SK-N-SH (cell line): ENCODE data around the gene SLC9A5. TPM values are rescaled to one million over a fixed set of nuclear protein-coding genes. Genes with fewer than 3 reads are reported as not detected.

ENCODE experiments used
- CTCF ChIA-PET: fragments of 300-600, 350-600 bp; formaldehyde crosslinking; extraction: SDS; loops from one replicate; lab custom pipeline; 2021; lab: Yijun Ruan, JAX
- POLR2A ChIA-PET: fragments of 350-600 bp; sonication (Branson Sonifier 250); formaldehyde crosslinking; extraction: SDS; loops from one replicate; lab custom pipeline; 2020; ENCODE audit warnings: antibody characterized with exemption, inconsistent platforms; lab: Yijun Ruan, JAX
- DNase-seq: peaks from one replicate; pipeline ENCODE4 v3.0.0; 2012
- H2AFZ ChIP-seq: fragments of 200-600 bp; sonication (generic); 2 replicates; pipeline ENCODE4 v1.8.1; 2016; ENCODE audit warnings: antibody characterized with exemption, mild to moderate bottlenecking, low read depth
- H3F3A ChIP-seq: fragments of 200-600 bp; sonication (generic); replicated peaks from 2 replicates; pipeline ENCODE3; 2016; ENCODE audit warnings: antibody characterized with exemption, mild to moderate bottlenecking; ENCODE audit not compliant: insufficient read depth
- H3K27ac ChIP-seq, 2 experiments: fragments of 200-500 bp in 1 of 2; fragments of 200-600 bp in 1 of 2; sonication (Bioruptor generic) in 1 of 2; sonication (generic), shearing (Covaris generic) in 1 of 2; 2 replicates each; pipeline versions ENCODE4 v1.5.1 to v1.6.1; 2014 to 2016; ENCODE audit warnings: low read depth in 2 of 2, inconsistent platforms in 1 of 2, low read length in 1 of 2, mild to moderate bottlenecking in 1 of 2, mixed read lengths in 1 of 2
- H3K27me3 ChIP-seq: fragments of 200-600 bp; sonication (generic), shearing (Covaris generic); 2 replicates; pipeline ENCODE4 v1.6.1; 2016; ENCODE audit warnings: mixed run types; ENCODE audit not compliant: insufficient read depth
- H3K36me3 ChIP-seq, 2 experiments: fragments of 200-500 bp in 1 of 2; fragments of 200-600 bp in 1 of 2; sonication (Bioruptor generic) in 1 of 2; sonication (generic) in 1 of 2; replicated peaks in 1 of 2; 2 replicates each; pipeline versions ENCODE3 to v1.5.1; 2014 to 2016; ENCODE audit warnings: low read length in 1 of 2, mild to moderate bottlenecking in 1 of 2; ENCODE audit not compliant: insufficient read depth in 2 of 2, control insufficient read depth in 1 of 2
- H3K4me1 ChIP-seq, 2 experiments: fragments of 200-500 bp in 1 of 2; fragments of 200-600 bp in 1 of 2; sonication (Bioruptor generic) in 1 of 2; sonication (generic), shearing (Covaris generic) in 1 of 2; 2 replicates each; pipeline versions ENCODE4 v1.5.1 to v1.6.1; 2014 to 2016; ENCODE audit warnings: low read depth in 1 of 2, low read length in 1 of 2, mixed run types in 1 of 2; ENCODE audit not compliant: insufficient read depth in 2 of 2, control insufficient read depth in 1 of 2
- H3K4me2 ChIP-seq: fragments of 200-600 bp; sonication (generic), shearing (Covaris generic); 2 replicates; pipeline ENCODE4 v1.6.1; 2017; ENCODE audit warnings: mixed run types
- H3K4me3 ChIP-seq, 2 experiments: fragments of 200-500 bp in 1 of 2; fragments of 200-600 bp in 1 of 2; sonication (Bioruptor generic) in 1 of 2; sonication (generic), shearing (Covaris generic) in 1 of 2; 2 replicates each; pipeline versions ENCODE4 v1.5.1 to v1.8.1; 2014 to 2016; ENCODE audit warnings: low read depth in 2 of 2, inconsistent platforms in 1 of 2, low read length in 1 of 2, mild to moderate bottlenecking in 1 of 2, mixed read lengths in 1 of 2, moderate library complexity in 1 of 2
- H3K79me2 ChIP-seq: fragments of 200-600 bp; sonication (generic); 2 replicates; pipeline ENCODE4 v1.8.1; 2017; ENCODE audit warnings: mild to moderate bottlenecking; ENCODE audit not compliant: insufficient read depth
- H3K9ac ChIP-seq: fragments of 200-600 bp; sonication (generic); 2 replicates; pipeline ENCODE4 v1.6.1; 2017; ENCODE audit warnings: mixed run types
- H3K9me2 ChIP-seq: fragments of 200-600 bp; sonication (generic); 2 replicates; pipeline ENCODE4 v1.6.1; 2017; ENCODE audit warnings: mixed run types
- H3K9me3 ChIP-seq: fragments of 200-600 bp; sonication (generic); 2 replicates; pipeline ENCODE4 v1.6.1; 2017; ENCODE audit warnings: mixed run types, mild to moderate bottlenecking, moderate library complexity
- H4K20me1 ChIP-seq: fragments of 200-600 bp; sonication (generic); 2 replicates; pipeline ENCODE4 v1.6.1; 2017; ENCODE audit warnings: mild to moderate bottlenecking, mixed run types; ENCODE audit not compliant: insufficient read depth
- CHD2 ChIP-seq: fragments of 150-350 bp; IDR thresholded peaks from 2 replicates; pipeline ENCODE4 v1.6.1; 2018; ENCODE audit warnings: low read length; ENCODE audit not compliant: partially characterized antibody
- CTCF ChIP-seq: fragments of 200-600 bp; sonication (generic); IDR thresholded peaks from 2 replicates; pipeline ENCODE4 v1.6.1; 2017; ENCODE audit warnings: antibody characterized with exemption, mild to moderate bottlenecking, moderate library complexity
- EZH2phosphoT487 ChIP-seq: fragments of 200-600 bp; sonication (generic); IDR thresholded peaks from 2 replicates; pipeline ENCODE4 v1.6.1; 2017; ENCODE audit warnings: low read depth, mixed run types, mild to moderate bottlenecking, antibody characterized with exemption, moderate library complexity, borderline replicate concordance
- FOXJ3 ChIP-seq: sonication (generic); formaldehyde crosslinking; IDR thresholded peaks from 2 replicates; pipeline ENCODE4 v1.5.1; 2020; ENCODE audit warnings: mild to moderate bottlenecking, missing genetic modification reagents
- JUND ChIP-seq: IDR thresholded peaks from 2 replicates; pipeline ENCODE4 v1.4.0; 2012
- MEF2A ChIP-seq: IDR thresholded peaks from 2 replicates; pipeline ENCODE4 v1.4.0; 2012; ENCODE audit warnings: low read depth, borderline replicate concordance
- NRF1 ChIP-seq: IDR thresholded peaks from 2 replicates; pipeline ENCODE4 v1.6.1; 2012; ENCODE audit warnings: low read depth, mild to moderate bottlenecking, low read length
- POLR2AphosphoS5 ChIP-seq: IDR thresholded peaks from 2 replicates; pipeline ENCODE4 v1.6.1; 2012; ENCODE audit warnings: low read depth, low read length
- RAD21 ChIP-seq: IDR thresholded peaks from 2 replicates; pipeline ENCODE4 v1.6.1; 2012; ENCODE audit warnings: mild to moderate bottlenecking, low read length
- RFX5 ChIP-seq: IDR thresholded peaks from 2 replicates; pipeline ENCODE4 v1.6.1; 2012; ENCODE audit warnings: mild to moderate bottlenecking, improper control_type of control experiment, low read length
- RXRA ChIP-seq: IDR thresholded peaks from 2 replicates; pipeline ENCODE4 v1.4.0; 2012; ENCODE audit warnings: low read depth, mild to moderate bottlenecking, borderline replicate concordance
- SMC3 ChIP-seq: IDR thresholded peaks from 2 replicates; pipeline ENCODE4 v1.6.1; 2012; ENCODE audit warnings: low read depth, low read length, improper control_type of control experiment
- TEAD4 ChIP-seq: IDR thresholded peaks from 2 replicates; pipeline ENCODE4 v1.4.0; 2012; ENCODE audit warnings: mild to moderate bottlenecking, borderline replicate concordance; ENCODE audit not compliant: insufficient read depth
- YY1 ChIP-seq: IDR thresholded peaks from 2 replicates; pipeline ENCODE4 v1.4.0; 2012; ENCODE audit warnings: low read depth, mild to moderate bottlenecking
- WGBS: methylation state at CpG from one replicate; pipeline ENCODE4 v1.1.6; 2017; ENCODE audit warnings: low lambda C conversion rate; 5-methylcytosine and 5-hydroxymethylcytosine counted together
- polyA plus RNA-seq, 3 experiments: library from polyadenylated mRNA; depleted of rRNA; stranded (reverse); fragments of >200 nt; gene quantifications; 2 replicates each; pipeline ENCODE4 v1.2.3, GENCODE V29; 2012
- TF ChIP-seq, protein P1 (sequence below): IDR thresholded peaks from 2 replicates; pipeline ENCODE4; 2012
- TF ChIP-seq, protein P2 (sequence below): IDR thresholded peaks from 2 replicates; pipeline ENCODE4 v1.4.0; 2012; ENCODE audit warnings: low read depth

The SLC9A5 gene
- polyA plus RNA-seq, 1 of the 3 experiments (the other 2 are of a cell fraction): 4.1 TPM

DNA sequence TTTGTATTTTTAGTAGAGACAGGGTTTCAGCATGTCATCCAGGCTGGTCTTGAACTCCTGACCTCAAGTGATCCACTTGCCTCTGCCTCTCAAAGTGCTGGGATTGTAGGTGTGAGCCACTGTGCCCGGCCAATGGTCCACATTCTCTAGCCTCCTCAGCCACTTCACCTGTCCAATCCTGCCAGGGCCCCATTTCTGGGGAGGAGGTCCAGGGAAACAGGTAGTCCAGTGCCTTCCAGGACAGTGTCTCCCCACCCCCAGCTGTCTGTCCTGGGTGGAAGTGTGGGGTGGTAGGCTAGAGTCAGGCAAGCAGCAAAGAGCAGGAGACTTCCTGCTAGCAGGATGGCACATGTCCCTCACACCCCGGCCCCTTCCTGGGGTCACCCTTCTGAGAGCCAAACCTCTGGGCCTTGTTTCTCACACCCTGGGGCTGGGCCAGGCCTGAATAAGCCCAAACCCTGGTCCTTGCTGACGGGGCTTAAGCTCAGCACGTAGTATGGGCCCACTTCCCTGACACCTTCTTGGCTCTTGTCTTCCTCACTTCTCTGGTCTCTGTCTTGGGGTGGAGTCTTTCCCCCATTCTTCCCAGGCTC lies 6.5 kb upstream of the SLC9A5 start:
- peaks cover 19 to 23% of the 10 kb centered on the region in 2 experiments for H3K36me3 ChIP-seq
- peak overlapping the region; percentile 59 for H3K4me2 ChIP-seq
- peaks cover 53% of the 10 kb centered on the region for H3F3A ChIP-seq
- no peaks in the 10 kb centered on the region for H4K20me1 ChIP-seq
- no peak for DNase-seq
- peak overlapping the region; percentile 67 for H3K9ac ChIP-seq
- no peaks in the 10 kb centered on the region for H3K9me2 ChIP-seq
- ChIA-PET CTCF (no interaction called here), POLR2A (no interaction called here)
- H3K27ac ChIP-seq: peak overlapping the region in 1 of 2 experiments; percentile 96; a peak in 2 of 4 replicates
- H3K4me1 ChIP-seq: peaks cover 33 to 54% of the 10 kb centered on the region in 2 experiments; a peak in 3 of 4 replicates
- peaks cover 73% of the 10 kb centered on the region for H3K79me2 ChIP-seq
- no peaks in the 10 kb centered on the region for H3K9me3 ChIP-seq
- no peak overlapping the region for H3K4me3 ChIP-seq
- TF ChIP-seq RAD21: no peak
- no peak for TF ChIP-seq TEAD4
- TF ChIP-seq, protein P1, sequence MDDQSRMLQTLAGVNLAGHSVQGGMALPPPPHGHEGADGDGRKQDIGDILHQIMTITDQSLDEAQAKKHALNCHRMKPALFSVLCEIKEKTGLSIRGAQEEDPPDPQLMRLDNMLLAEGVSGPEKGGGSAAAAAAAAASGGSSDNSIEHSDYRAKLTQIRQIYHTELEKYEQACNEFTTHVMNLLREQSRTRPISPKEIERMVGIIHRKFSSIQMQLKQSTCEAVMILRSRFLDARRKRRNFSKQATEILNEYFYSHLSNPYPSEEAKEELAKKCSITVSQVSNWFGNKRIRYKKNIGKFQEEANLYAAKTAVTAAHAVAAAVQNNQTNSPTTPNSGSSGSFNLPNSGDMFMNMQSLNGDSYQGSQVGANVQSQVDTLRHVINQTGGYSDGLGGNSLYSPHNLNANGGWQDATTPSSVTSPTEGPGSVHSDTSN: no peak
- WGBS: 89% methylated on average over 3 of the region's 4 CpGs
- no peaks in the 10 kb centered on the region for H3K27me3 ChIP-seq
- H2AFZ ChIP-seq: no peak overlapping the region

- peak overlapping the region; percentile 46; the same call in 1 of the 2 replicates for H3K9ac ChIP-seq
- CTCF ChIA-PET: interaction anchor here (1.2 to 2.1 kb wide), 2 partner anchors 88 to 290 kb away, joined by 4 to 5 read pairs; no protein-coding TSS in a partner anchor
- no peak for DNase-seq
- POLR2A ChIA-PET: no interaction called here
- TF ChIP-seq CTCF: no peak
- TF ChIP-seq EZH2phosphoT487: no peak
- no peak for TF ChIP-seq RFX5
- no peak for TF ChIP-seq CHD2
- TF ChIP-seq RAD21: no peak
- TF ChIP-seq YY1: no peak
- TF ChIP-seq NRF1: no peak
- TF ChIP-seq MEF2A: no peak
- no peak for TF ChIP-seq POLR2AphosphoS5
- TF ChIP-seq JUND: no peak
- TF ChIP-seq RXRA: no peak
- TF ChIP-seq SMC3: no peak
- TF ChIP-seq FOXJ3 (CRISPR knock-in tag): no peak
- TF ChIP-seq, protein P2, sequence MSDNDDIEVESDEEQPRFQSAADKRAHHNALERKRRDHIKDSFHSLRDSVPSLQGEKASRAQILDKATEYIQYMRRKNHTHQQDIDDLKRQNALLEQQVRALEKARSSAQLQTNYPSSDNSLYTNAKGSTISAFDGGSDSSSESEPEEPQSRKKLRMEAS: no peak
- TF ChIP-seq, protein P1: no peak
- TF ChIP-seq, all 33 proteins: peak for 0
- WGBS: 79% methylated on average over 4 of the region's 4 CpGs
- Histone ChIP-seq H3K27me3 (no peaks in the 10 kb centered on the region), H3K9me2 (no peaks in the 10 kb centered on the region), H4K20me1 (no peaks in the 10 kb centered on the region), H3K79me2 (peaks cover 72% of the 10 kb centered on the region), H3F3A (peaks cover 41% of the 10 kb centered on the region), H3K27ac (peak overlapping the region; percentile 61 to 96; a peak in 3 of 4 replicates), H3K9me3 (no peaks in the 10 kb centered on the region), H3K4me3 (peak overlapping the region in 1 of 2 experiments; percentile 17; a peak in 1 of 4 replicates), H3K4me2 (peak overlapping the region; percentile 98), H3K4me1 (peaks cover 40 to 59% of the 10 kb centered on the region in 2 experiments), H3K36me3 (peaks cover 12 to 14% of the 10 kb centered on the region in 2 experiments), H2AFZ (no peak overlapping the region)
Observed at GRCh38 chr16:67243481-67243880, 5.3 kb upstream of the SLC9A5 start.
